ENCODE results near the gene GNE.

Gene GNE

GRCh38 chr9:36290996-36291395 is 32.7 kb upstream of the GNE start:
- no peak overlapping the region for H3K4me3 ChIP-seq (ENCODE audit: low read depth, low read length)
- no peak overlapping the region for H3K27ac ChIP-seq
- H3K9ac ChIP-seq = no peak overlapping the region
- TF ChIP-seq CTCF (IDR thresholded peaks at IDR 0.05) = no peak
- H3K9me3 ChIP-seq (ENCODE audit: control insufficient read depth, low read length) = no peaks in the 10 kb centered on the region
- no peaks in the 10 kb centered on the region for H3K27me3 ChIP-seq (ENCODE audit: control insufficient read depth, insufficient read depth, low read length)
- H3K4me2 ChIP-seq (ENCODE audit: low read length) = no peak overlapping the region
- H3K36me3 ChIP-seq (ENCODE audit: control insufficient read depth, insufficient read depth, low read length) = no peaks in the 10 kb centered on the region
- H3K79me2 ChIP-seq = no peaks in the 10 kb centered on the region
- H2AFZ ChIP-seq = no peak overlapping the region
- no peaks in the 10 kb centered on the region for H3K4me1 ChIP-seq

DNA sequence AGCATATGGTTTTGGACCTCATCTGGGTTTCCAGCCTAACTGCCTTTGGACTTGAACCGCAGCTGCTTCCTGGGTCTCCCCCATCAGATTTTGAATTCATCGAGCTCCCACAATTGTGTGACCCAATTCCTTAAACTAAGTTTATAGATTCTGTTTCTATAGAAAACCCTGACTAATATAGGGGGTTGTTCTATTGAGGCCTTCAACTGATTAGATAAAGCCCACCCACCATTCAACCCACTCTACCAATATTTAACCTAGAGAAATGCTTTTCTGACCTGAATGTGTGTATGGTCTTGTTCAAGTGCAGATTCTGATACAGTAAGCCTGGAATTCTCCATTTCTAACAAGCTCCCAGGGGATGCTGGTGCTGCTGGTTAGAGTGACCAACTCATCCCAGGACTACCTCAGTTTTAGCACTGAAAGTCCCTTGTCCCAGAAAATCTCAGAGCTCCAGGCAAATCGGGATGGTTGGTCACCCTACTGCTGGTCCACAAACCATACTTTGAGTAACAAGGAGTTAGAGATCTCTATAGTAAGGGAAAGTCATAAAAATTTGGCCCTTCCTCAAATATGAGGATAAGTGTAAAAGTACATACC is 31.7 kb upstream of the GNE start:
- H3K27me3 ChIP-seq (ENCODE audit: control insufficient read depth, insufficient read depth, low read length) = no peaks in the 10 kb centered on the region
- H3K4me3 ChIP-seq (ENCODE audit: low read depth, low read length) = no peak overlapping the region
- no peak overlapping the region for H2AFZ ChIP-seq
- no peak overlapping the region for H3K9ac ChIP-seq
- H3K79me2 ChIP-seq = no peaks in the 10 kb centered on the region
- H3K4me2 ChIP-seq (ENCODE audit: low read length) = no peak overlapping the region
- H3K27ac ChIP-seq = no peak overlapping the region
- no peaks in the 10 kb centered on the region for H3K4me1 ChIP-seq
- no peaks in the 10 kb centered on the region for H3K9me3 ChIP-seq (ENCODE audit: control insufficient read depth, low read length)
- H3K36me3 ChIP-seq (ENCODE audit: control insufficient read depth, insufficient read depth, low read length) = no peaks in the 10 kb centered on the region
- TF ChIP-seq CTCF (IDR thresholded peaks at IDR 0.05) = no peak

- TF ChIP-seq CTCF (IDR thresholded peaks at IDR 0.05) = no peak
- Histone ChIP-seq H3K4me2 (ENCODE audit: low read length) (no peak overlapping the region), H3K36me3 (ENCODE audit: control insufficient read depth, insufficient read depth, low read length) (no peaks in the 10 kb centered on the region), H3K79me2 (no peaks in the 10 kb centered on the region), H3K9me3 (ENCODE audit: control insufficient read depth, low read length) (no peaks in the 10 kb centered on the region), H3K27me3 (ENCODE audit: control insufficient read depth, insufficient read depth, low read length) (no peaks in the 10 kb centered on the region), H2AFZ (no peak overlapping the region), H3K4me1 (no peaks in the 10 kb centered on the region), H3K4me3 (ENCODE audit: low read depth, low read length) (no peak overlapping the region), H3K27ac (no peak overlapping the region), H3K9ac (no peak overlapping the region)
These were observed 29.8 kb upstream of the GNE start for GRCh38 chr9:36288070-36288469.

- no peak overlapping the region for H3K4me3 ChIP-seq (ENCODE audit: low read depth, low read length)
- H3K4me2 ChIP-seq (ENCODE audit: low read length) = no peak overlapping the region
- H2AFZ ChIP-seq = no peak overlapping the region
- no peaks in the 10 kb centered on the region for H3K79me2 ChIP-seq
- H3K4me1 ChIP-seq = no peaks in the 10 kb centered on the region
- H3K36me3 ChIP-seq (ENCODE audit: control insufficient read depth, insufficient read depth, low read length) = no peaks in the 10 kb centered on the region
- H3K9me3 ChIP-seq (ENCODE audit: control insufficient read depth, low read length) = no peaks in the 10 kb centered on the region
- H3K27me3 ChIP-seq (ENCODE audit: control insufficient read depth, insufficient read depth, low read length) = no peaks in the 10 kb centered on the region
- H3K27ac ChIP-seq = no peak overlapping the region
- no peak overlapping the region for H3K9ac ChIP-seq
- no peak for TF ChIP-seq CTCF (IDR thresholded peaks at IDR 0.05)
These were observed 28.1 kb upstream of the GNE start for GRCh38 chr9:36286388-36286787.

DNA sequence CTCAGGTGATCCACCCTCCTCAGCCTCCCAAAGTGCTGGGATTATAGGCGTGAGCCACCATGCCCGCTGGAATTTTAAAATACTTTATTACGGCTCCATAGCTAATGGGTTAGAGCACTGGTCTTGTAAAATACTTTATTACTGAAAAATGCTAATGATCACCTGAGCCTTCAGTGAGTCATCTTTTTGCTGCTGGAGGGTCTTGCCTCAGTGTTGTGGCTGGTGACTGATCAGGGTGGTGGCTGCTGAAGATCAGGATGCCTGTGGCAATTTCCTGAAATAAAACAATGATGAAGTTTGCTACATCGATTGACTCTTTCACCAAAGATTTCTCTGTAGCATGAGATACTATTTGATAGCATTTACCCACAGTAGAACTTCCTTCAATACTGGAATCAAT is 26.0 kb upstream of the GNE start:
- Histone ChIP-seq H2AFZ (no peak overlapping the region), H3K4me3 (ENCODE audit: low read depth, low read length) (no peak overlapping the region), H3K4me2 (ENCODE audit: low read length) (no peak overlapping the region), H3K9me3 (ENCODE audit: control insufficient read depth, low read length) (no peaks in the 10 kb centered on the region), H3K36me3 (ENCODE audit: control insufficient read depth, insufficient read depth, low read length) (no peaks in the 10 kb centered on the region), H3K9ac (no peak overlapping the region), H3K79me2 (no peaks in the 10 kb centered on the region), H3K27me3 (ENCODE audit: control insufficient read depth, insufficient read depth, low read length) (no peaks in the 10 kb centered on the region), H3K27ac (no peak overlapping the region), H3K4me1 (no peaks in the 10 kb centered on the region)
- no peak for TF ChIP-seq CTCF (IDR thresholded peaks at IDR 0.05)

Data from parathyroid adenoma (tissue), 2 donors.